ENCODE results near the gene AJUBA. TPM values are rescaled to one million over a fixed set of nuclear protein-coding genes. Genes with fewer than 3 reads are reported as not detected.

AJUBA gene
- 7.2 TPM for total RNA-seq
- long read RNA-seq, full-length matches to known transcripts, result 9 of 12 reads
- long read RNA-seq, partial matches to known transcripts, result 2 of 12 reads
- long read RNA-seq, other reads (novel, unspliced or antisense), result 1 of 12 reads

GRCh38 chr14:22982477-22983245 lies at the start of gene AJUBA:
Gene AJUBA, minus strand, starts transcription at chr14:22982551. Its CDS starts 285 bp downstream, at chr14:22982266.
- intact Hi-C loops (cut with micrococcal nuclease), result no loop called here
- H3K4me1 ChIP-seq, result peaks cover 59% of the 10 kb centered on the region
- H3K9me3 ChIP-seq (replicated peaks), result no peaks in the 10 kb centered on the region
- no peaks in the 10 kb centered on the region for H3K27me3 ChIP-seq (ENCODE audit: low read depth)
- peak within 1 kb of the TSS; percentile 87 for H3K4me3 ChIP-seq
- TF ChIP-seq, protein P1, sequence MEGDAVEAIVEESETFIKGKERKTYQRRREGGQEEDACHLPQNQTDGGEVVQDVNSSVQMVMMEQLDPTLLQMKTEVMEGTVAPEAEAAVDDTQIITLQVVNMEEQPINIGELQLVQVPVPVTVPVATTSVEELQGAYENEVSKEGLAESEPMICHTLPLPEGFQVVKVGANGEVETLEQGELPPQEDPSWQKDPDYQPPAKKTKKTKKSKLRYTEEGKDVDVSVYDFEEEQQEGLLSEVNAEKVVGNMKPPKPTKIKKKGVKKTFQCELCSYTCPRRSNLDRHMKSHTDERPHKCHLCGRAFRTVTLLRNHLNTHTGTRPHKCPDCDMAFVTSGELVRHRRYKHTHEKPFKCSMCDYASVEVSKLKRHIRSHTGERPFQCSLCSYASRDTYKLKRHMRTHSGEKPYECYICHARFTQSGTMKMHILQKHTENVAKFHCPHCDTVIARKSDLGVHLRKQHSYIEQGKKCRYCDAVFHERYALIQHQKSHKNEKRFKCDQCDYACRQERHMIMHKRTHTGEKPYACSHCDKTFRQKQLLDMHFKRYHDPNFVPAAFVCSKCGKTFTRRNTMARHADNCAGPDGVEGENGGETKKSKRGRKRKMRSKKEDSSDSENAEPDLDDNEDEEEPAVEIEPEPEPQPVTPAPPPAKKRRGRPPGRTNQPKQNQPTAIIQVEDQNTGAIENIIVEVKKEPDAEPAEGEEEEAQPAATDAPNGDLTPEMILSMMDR (IDR thresholded peaks at IDR 0.05; ENCODE audit: borderline replicate concordance), result no peak
- DNase-seq, result peak; percentile 93
- peak within 1 kb of the TSS; percentile 90 for H3K27ac ChIP-seq (replicated peaks)
- no peaks in the 10 kb centered on the region for H3K36me3 ChIP-seq

GRCh38 chr14:23030936-23031335 lies 48.6 kb upstream of the AJUBA start:
- Histone ChIP-seq H3K9me3 (replicated peaks) (no peaks in the 10 kb centered on the region), H3K27ac (replicated peaks) (no peak overlapping the region), H3K27me3 (ENCODE audit: low read depth) (no peaks in the 10 kb centered on the region), H3K4me1 (peaks cover 52% of the 10 kb centered on the region), H3K36me3 (peaks cover 68% of the 10 kb centered on the region), H3K4me3 (no peak overlapping the region)
- intact Hi-C loops (cut with micrococcal nuclease), result no loop called here
- TF ChIP-seq, protein P1 (IDR thresholded peaks at IDR 0.05; ENCODE audit: borderline replicate concordance), result no peak
- no peak for DNase-seq

DNA sequence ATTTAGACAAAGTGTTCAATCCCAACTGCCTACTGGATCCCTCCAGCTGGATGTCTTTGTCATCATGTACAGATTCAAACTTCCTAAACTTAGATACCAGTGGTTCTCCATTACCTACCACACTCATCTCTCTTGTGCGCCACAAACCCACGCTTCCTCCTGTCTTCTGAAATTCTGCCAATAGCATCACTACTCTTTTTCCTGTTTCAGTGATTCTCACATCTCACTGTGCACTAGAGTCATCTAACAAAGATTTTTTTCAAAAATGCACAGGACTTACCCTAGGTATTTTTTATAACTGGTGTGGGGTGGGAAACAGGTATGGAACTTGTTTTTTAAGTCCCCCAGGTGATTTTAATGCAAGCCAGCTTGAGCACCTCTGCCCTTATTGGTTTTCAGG lies 46.4 kb upstream of the AJUBA start:
- Histone ChIP-seq H3K27me3 (ENCODE audit: low read depth) (no peaks in the 10 kb centered on the region), H3K4me1 (peaks cover 46% of the 10 kb centered on the region), H3K9me3 (replicated peaks) (no peaks in the 10 kb centered on the region), H3K4me3 (no peak overlapping the region), H3K27ac (replicated peaks) (no peak overlapping the region), H3K36me3 (peaks cover 77% of the 10 kb centered on the region)
- DNase-seq, result no peak
- intact Hi-C loops (cut with micrococcal nuclease), result no loop called here
- TF ChIP-seq, protein P1 (IDR thresholded peaks at IDR 0.05; ENCODE audit: borderline replicate concordance), result no peak

DNA sequence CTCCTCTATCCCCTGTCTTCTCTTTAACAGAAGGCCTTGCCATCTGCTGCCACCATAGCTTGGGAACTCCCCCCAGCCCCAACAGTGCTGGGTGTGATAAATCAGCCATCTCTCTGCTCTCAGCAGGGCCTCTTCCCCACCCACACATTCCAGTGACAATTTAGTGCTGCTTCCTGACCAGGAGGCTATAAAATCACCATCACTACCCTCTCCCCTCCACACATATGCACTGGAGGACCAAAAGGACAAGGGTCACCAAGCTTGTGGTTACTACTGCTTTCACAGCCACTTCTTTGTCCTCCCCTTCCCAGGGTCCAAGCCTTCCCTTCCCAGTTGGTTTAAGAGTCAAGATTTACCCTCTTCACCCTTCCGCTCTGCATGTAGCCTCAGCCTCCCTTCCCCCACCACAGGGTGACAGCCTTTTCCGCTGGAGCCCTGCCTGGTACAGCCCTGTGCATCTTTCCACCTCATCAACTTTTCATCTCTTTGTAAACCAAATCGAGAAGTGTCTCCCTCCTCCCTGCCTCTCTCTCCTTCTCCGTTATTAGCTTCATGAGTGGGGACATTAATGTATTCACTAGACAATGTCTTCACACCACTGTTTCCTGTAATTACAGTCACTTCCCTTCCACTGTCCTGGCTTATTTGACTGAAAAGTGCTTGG lies 42.9 kb upstream of the AJUBA start:
- no peaks in the 10 kb centered on the region for H3K9me3 ChIP-seq (replicated peaks)
- no peaks in the 10 kb centered on the region for H3K27me3 ChIP-seq (ENCODE audit: low read depth)
- H3K4me1 ChIP-seq, result peaks cover 31% of the 10 kb centered on the region
- H3K4me3 ChIP-seq, result no peak overlapping the region
- TF ChIP-seq, protein P1 (IDR thresholded peaks at IDR 0.05; ENCODE audit: borderline replicate concordance), result no peak
- peaks cover 45% of the 10 kb centered on the region for H3K36me3 ChIP-seq
- intact Hi-C loops (cut with micrococcal nuclease), result no loop called here
- H3K27ac ChIP-seq (replicated peaks), result no peak overlapping the region
- DNase-seq, result no peak

GRCh38 chr14:23024612-23025075 lies 42.3 kb upstream of the AJUBA start:
- TF ChIP-seq, protein P1 (IDR thresholded peaks at IDR 0.05; ENCODE audit: borderline replicate concordance), result no peak
- DNase-seq, result no peak
- intact Hi-C loops (cut with micrococcal nuclease), result no loop called here
- Histone ChIP-seq H3K27me3 (ENCODE audit: low read depth) (no peaks in the 10 kb centered on the region), H3K4me1 (peaks cover 31% of the 10 kb centered on the region), H3K9me3 (replicated peaks) (no peaks in the 10 kb centered on the region), H3K36me3 (peaks cover 44% of the 10 kb centered on the region), H3K27ac (replicated peaks) (no peak overlapping the region), H3K4me3 (no peak overlapping the region)

Data from left ventricle myocardium inferior (tissue), 1 donor.